Adipose tissue (tissue), 3 donors: ENCODE data around the gene ATP1A1. TPM values are rescaled to one million over a fixed set of nuclear protein-coding genes. Genes with fewer than 3 reads are reported as not detected.

Experiments
- H3K27ac ChIP-seq: one replicate; pipeline ENCODE4 v1.5.1; 2013; ENCODE audit warnings: low read depth, low read length
- WGBS, 3 donors: extraction: QIAGEN DNeasy Blood & Tissue Kit; methylation state at CpG; one replicate each; pipeline ENCODE4 v1.1.7; 2013; 5-methylcytosine and 5-hydroxymethylcytosine counted together
- polyA plus RNA-seq, 3 donors: library from polyadenylated mRNA; stranded (reverse); fragments of 200-250 nt; gene quantifications; one replicate each; pipeline ENCODE4 v1.2.3, GENCODE V29; 2013
- donor health status: healthy with polysubstance abuse.
- donor health status: Bipolar disorder and iron deficiency.
- donor health status: healthy.

Gene ATP1A1
- polyA plus RNA-seq, 3 donors = 90.4 to 328 (median 159) TPM

DNA sequence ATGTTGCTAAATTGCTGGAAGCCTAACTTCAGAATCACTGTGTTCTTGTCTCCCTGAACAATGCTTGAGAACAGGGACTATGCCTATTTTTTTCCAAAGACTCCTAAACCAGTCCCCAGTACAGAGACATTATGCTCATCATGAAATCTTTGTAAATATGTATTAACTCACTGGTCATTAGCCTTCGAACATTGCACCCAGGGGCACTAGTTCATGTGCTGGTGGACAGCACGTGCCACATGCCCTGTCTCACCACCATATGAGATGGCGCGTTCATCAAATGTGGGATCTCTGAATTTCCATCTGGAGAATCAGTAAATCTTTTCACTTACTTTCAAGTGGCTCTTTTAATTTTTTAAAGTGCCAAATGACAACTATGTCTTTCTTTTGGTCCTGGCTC is 11.0 kb upstream of the ATP1A1 start:
- no peak overlapping the region for H3K27ac ChIP-seq
- 92 to 95% (median 93%) methylated on average over 4 of the region's 4 CpGs for WGBS, 3 donors

GRCh38 chr1:116365353-116365780 is 7.7 kb upstream of the ATP1A1 start:
- 54 to 63% (median 61%) methylated on average over 5 of the region's 5 CpGs for WGBS, 3 donors
- no peak overlapping the region for H3K27ac ChIP-seq

GRCh38 chr1:116365857-116366256 is 7.2 kb upstream of the ATP1A1 start:
- 41 to 78% (median 75%) methylated on average over 5 of the region's 5 CpGs for WGBS, 3 donors
- H3K27ac ChIP-seq = no peak overlapping the region

DNA sequence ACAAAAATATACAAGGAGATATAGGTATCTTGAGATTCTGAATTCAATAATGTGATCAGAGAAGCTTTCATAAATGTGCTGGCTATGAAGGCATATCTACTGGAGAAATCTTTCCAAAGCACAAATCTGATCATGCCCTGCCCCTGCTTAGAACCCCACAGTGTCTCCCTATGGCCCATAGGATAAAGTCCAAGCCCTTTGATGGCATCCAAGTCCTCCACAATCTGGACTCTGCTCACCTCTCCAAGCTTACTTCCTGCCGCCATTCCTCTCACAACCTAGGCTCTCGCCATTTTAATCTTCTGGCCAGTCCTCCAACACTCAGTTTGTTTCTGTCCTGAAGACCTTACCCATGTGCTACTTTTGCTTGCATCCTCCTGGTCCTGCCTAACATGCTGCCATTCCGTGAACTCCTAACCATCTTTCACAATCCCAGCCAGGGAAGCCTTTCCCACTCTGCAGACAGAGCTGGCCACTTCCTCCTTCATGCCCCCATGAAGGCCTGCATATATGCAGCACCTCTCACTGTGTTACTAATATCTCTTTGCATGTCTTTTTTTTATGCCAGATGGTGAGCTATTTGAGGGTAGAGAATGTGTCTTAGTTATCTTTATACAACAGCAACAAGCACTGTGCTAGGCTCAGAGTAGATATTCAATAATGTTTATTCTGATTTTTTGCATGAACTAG is 5.6 kb upstream of the ATP1A1 start:
- no peak overlapping the region for H3K27ac ChIP-seq
- WGBS, 3 donors = 83 to 94% (median 87%) methylated on average over 3 of the region's 3 CpGs

- no peak overlapping the region for H3K27ac ChIP-seq
- 71 to 73% (median 73%) methylated on average over 2 of the region's 2 CpGs for WGBS, 3 donors
These were observed 4.8 kb upstream of the ATP1A1 start for GRCh38 chr1:116368241-116368640.

GRCh38 chr1:116370181-116370580 is 2.9 kb upstream of the ATP1A1 start:
- 58 to 76% (median 71%) methylated on average over 2 of the region's 2 CpGs for WGBS, 3 donors
- H3K27ac ChIP-seq = no peak overlapping the region

- WGBS, 3 donors = 44 to 54% (median 54%) methylated on average over 1 of the region's 1 CpG
- no peak overlapping the region for H3K27ac ChIP-seq
These were observed 1.3 kb upstream of the ATP1A1 start for GRCh38 chr1:116371752-116372151.

DNA sequence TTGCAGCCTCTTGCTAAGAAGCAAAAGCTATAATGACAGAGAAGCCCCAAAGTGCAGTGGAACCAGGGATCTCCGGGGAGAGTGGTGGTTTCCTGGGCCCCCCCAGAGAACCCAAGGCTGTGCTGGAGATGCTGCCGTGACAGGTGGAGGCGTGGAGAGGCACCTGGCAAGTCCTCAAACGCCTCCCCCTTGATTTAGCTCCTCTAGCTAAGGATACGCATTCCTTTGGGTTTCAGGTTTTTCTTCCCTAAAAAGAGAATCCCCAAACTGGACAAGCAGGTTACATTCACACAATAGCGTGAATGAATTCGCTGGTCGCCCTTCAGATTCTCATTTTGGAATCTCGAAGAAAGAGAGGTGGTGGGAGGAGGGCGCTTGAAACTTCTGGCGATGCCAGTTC is 853 bp upstream of the ATP1A1 start:
- WGBS, 3 donors = 23 to 31% (median 25%) methylated on average over 11 of the region's 11 CpGs
- peak overlapping the region; percentile 79 for H3K27ac ChIP-seq

- peak overlapping the region; percentile 21 for H3K27ac ChIP-seq
- WGBS, 3 donors = 0 to 1% (median 1%) methylated on average over 35 to 84 of the region's 84 CpGs
These were observed 648 bp downstream of the ATP1A1 start for GRCh38 chr1:116373431-116374352.

DNA sequence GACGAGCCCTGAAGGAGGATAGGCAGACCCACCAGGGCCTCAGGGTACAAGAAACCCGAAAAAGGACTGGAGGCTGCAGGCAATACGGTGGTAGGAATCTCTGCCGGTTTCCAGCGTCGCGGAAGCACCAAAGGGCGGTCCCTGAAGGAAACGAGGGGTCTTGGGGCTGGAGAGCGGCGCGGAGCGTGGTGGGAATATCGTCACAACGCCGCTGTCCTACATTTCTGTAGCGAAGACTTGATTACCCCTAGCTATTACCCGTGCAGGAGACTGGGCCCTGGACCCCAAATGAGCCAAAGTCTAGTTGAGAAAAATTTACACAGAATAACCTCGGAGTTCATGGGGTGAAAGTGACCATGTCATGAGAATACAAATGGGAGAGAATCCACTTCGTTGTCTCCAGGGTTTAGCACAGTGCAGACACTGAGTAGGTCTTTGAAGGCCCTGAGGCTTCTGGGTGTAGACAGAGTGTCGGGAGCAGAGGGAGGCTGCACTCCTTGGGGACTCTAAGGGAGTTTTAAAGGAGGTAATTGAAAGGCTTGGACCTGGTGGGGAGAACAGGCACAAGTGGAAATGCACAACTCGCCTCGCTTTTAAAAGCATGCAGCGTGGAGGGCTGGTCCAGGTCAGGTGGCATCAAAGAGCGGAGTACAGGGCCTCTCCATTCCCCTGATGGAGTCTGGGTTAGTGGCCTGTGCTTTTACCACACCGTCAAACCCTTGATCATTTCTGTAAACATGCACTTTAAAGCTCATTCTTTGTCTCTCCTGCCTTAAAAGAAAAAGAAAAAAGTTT is 1.5 kb downstream of the ATP1A1 start:
- WGBS, 3 donors = 17 to 22% (median 21%) methylated on average over 26 of the region's 26 CpGs
- H3K27ac ChIP-seq = no peak overlapping the region

- H3K27ac ChIP-seq = no peak overlapping the region
- WGBS, 3 donors = 41 to 66% (median 65%) methylated on average over 8 of the region's 8 CpGs
These were observed 2.3 kb downstream of the ATP1A1 start for GRCh38 chr1:116375148-116375886.

DNA sequence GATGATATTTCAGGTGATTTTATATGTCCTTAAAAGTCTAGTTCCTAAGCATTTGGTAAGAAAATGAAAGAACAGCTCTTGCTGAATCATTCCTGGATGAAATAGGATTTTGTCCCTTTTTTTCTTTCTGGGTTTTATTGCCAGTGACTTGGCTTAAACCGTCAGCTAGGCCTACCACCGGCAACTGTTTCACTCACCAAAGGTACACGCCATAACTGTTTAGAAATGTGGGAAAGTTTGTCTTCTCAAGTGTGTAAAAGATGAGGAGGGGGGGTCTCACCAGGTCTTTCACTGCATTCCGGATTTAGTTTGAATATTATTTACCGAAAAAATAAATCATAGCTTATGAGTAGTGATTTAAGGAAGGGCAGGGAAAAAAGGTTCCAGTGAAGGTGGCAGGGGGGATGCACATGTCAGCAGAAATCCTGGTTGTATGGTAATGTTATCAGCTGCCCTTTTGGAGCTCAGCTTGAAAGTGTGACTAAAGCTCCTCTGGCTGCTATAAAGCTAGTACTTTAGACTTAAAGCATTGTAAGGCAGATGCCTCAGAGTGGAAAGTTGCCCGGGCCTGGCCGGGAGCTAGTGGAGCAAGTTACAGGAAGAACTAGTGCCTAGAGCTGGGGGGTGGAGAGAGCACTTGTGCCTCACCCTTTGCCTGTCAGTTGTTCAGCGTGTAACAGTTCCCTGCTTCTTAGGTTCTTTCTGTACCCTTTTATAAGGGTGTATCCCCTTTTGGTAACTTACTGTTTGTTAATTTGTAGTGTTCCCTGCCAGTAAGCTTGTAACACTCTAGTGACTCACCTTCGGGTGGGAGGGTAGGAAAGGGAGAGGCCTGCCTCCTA is 3.1 kb downstream of the ATP1A1 start:
- no peak overlapping the region for H3K27ac ChIP-seq
- WGBS, 3 donors = 28 to 42% (median 42%) methylated on average over 9 of the region's 9 CpGs

GRCh38 chr1:116376729-116377086 is 3.7 kb downstream of the ATP1A1 start:
- no peak overlapping the region for H3K27ac ChIP-seq
- 40 to 65% (median 62%) methylated on average over 1 of the region's 1 CpG for WGBS, 3 donors

- H3K27ac ChIP-seq = no peak overlapping the region
- WGBS, 3 donors = 25 to 35% (median 35%) methylated on average over 13 of the region's 13 CpGs
These were observed 4.8 kb downstream of the ATP1A1 start for GRCh38 chr1:116377541-116378529.

- 51 to 81% (median 74%) methylated on average over 2 of the region's 2 CpGs for WGBS, 3 donors
- H3K27ac ChIP-seq = no peak overlapping the region
These were observed 6.1 kb downstream of the ATP1A1 start for GRCh38 chr1:116379057-116379630.
